ENCODE data around the gene USP17L27.
"Not testable (repeated sequence)": the region's sequence is repeated elsewhere in the genome, so short reads cannot be mapped to it uniquely, and the experiment has no call there.

- not testable (repeated sequence) for TF ChIP-seq CTCF (IDR thresholded peaks at IDR 0.05; ENCODE audit: low read length); EZH2 (IDR thresholded peaks at IDR 0.05; ENCODE audit: borderline replicate concordance, low read length)
Measured at GRCh38 chr4:9343848-9344247, at the start of gene USP17L27.
